Nephron (organoid): Measurements from ENCODE around the gene SLC16A1.

Experiments used
- H3K27ac Mint-ChIP-seq, 3 experiments: 2 replicates each; pipeline ENCODE4 v1.8.0; 2020; ENCODE audit warnings: mixed read lengths in 3 of 3, mild to moderate bottlenecking in 2 of 3, moderate library complexity in 1 of 3
- H3K27me3 Mint-ChIP-seq: 2 replicates; pipeline ENCODE4 v1.8.0; 2021; ENCODE audit warnings: low read depth, mild to moderate bottlenecking, moderate library complexity, mixed read lengths
- H3K36me3 Mint-ChIP-seq: 2 replicates; pipeline ENCODE4 v1.8.0; 2020; ENCODE audit warnings: low read depth, mixed read lengths
- H3K4me1 Mint-ChIP-seq: 2 replicates; pipeline ENCODE4 v1.8.0; 2020; ENCODE audit warnings: mixed read lengths
- H3K4me3 Mint-ChIP-seq, 3 experiments: 2 replicates each; pipeline ENCODE4 v1.8.0; 2020; ENCODE audit warnings: mild to moderate bottlenecking in 3 of 3, mixed read lengths in 3 of 3, moderate library complexity in 2 of 3
- H3K9me3 Mint-ChIP-seq: 2 replicates; pipeline ENCODE4 v1.8.0; 2020; ENCODE audit warnings: mixed read lengths
- TF ChIP-seq, protein P1 (sequence below), 3 experiments: fragments of 200-600 bp; sonication (generic); IDR thresholded peaks; one replicate each; pipeline ENCODE4 v1.5.0; 2021; ENCODE audit warnings: antibody characterized with exemption in 3 of 3; ENCODE audit not compliant: unreplicated experiment in 3 of 3

SLC16A1 gene

DNA sequence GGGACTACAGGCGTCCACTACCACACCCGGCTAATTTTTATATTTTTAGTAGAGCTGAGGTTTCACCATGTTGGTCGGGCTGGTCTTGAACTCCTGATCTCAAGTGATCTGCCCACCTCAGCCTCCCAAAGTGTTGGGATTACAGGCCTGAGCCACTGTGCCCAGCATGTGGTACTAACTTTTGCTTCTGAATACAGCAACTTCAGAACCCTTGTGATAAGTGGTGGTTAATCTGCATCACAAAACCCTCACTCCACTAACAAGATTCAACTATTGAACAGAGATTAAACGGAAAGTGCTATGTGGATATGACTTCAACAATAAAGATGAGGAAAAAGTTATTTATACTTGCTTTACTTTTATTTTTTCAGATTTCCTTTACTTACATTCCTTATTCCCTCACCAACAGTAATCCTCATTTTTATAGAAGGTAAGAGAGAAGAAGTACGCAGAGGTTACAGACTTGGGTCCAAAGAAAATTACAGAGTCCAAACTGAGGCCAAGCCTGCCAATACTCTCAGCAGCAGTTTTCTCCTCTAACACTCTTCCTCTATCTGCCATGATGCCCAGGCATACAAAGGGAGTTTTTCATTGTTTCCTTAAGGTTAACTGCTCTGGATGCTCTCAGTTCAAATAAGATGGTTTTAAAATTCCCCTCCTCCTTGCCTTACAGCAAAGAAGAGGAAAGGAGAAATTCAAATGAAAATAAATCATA, 44.3 kb downstream of the SLC16A1 start:
- H3K4me3 Mint-ChIP-seq = no peak overlapping the region
- H3K9me3 Mint-ChIP-seq = no peaks in the 10 kb centered on the region
- no peaks in the 10 kb centered on the region for H3K27me3 Mint-ChIP-seq
- H3K4me1 Mint-ChIP-seq = no peaks in the 10 kb centered on the region
- peaks cover 32% of the 10 kb centered on the region for H3K36me3 Mint-ChIP-seq
- TF ChIP-seq, protein P1, sequence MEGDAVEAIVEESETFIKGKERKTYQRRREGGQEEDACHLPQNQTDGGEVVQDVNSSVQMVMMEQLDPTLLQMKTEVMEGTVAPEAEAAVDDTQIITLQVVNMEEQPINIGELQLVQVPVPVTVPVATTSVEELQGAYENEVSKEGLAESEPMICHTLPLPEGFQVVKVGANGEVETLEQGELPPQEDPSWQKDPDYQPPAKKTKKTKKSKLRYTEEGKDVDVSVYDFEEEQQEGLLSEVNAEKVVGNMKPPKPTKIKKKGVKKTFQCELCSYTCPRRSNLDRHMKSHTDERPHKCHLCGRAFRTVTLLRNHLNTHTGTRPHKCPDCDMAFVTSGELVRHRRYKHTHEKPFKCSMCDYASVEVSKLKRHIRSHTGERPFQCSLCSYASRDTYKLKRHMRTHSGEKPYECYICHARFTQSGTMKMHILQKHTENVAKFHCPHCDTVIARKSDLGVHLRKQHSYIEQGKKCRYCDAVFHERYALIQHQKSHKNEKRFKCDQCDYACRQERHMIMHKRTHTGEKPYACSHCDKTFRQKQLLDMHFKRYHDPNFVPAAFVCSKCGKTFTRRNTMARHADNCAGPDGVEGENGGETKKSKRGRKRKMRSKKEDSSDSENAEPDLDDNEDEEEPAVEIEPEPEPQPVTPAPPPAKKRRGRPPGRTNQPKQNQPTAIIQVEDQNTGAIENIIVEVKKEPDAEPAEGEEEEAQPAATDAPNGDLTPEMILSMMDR (IDR thresholded peaks at IDR 0.05; ENCODE audit: unreplicated experiment in 3 of 3) = no peak
- H3K27ac Mint-ChIP-seq = no peak overlapping the region

DNA sequence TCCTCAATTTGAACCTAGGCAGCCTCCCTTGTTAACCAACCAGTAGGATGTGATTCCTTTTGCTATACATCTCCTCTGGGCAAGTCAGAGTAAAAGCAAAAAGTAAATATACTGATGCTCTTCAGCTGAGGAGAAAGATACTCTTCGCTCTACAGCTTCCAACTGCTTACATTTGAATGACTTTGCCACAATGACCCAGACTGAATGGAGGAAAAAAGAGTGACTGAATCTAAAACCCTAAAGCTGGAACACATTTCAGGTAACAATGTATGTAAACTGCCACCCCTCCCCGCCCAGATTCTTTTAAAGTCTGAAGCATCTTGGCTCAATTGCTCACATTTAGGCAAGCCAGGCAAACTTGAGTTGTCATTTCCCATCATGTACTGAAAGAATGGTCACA, 46.1 kb downstream of the SLC16A1 start:
- Mint-ChIP-seq H3K36me3 (peaks cover 35% of the 10 kb centered on the region), H3K4me1 (peaks cover 8% of the 10 kb centered on the region), H3K27ac (no peak overlapping the region), H3K4me3 (no peak overlapping the region), H3K27me3 (no peaks in the 10 kb centered on the region), H3K9me3 (no peaks in the 10 kb centered on the region)
- TF ChIP-seq, protein P1 (IDR thresholded peaks at IDR 0.05; ENCODE audit: unreplicated experiment in 3 of 3) = no peak

GRCh38 chr1:112906150-112906698, 49.8 kb downstream of the SLC16A1 start:
- Mint-ChIP-seq H3K27me3 (no peaks in the 10 kb centered on the region), H3K4me3 (no peak overlapping the region), H3K4me1 (peaks cover 16% of the 10 kb centered on the region), H3K27ac (peak overlapping the region; percentile 30 to 71 (median 53)), H3K9me3 (peaks cover under 1% of the 10 kb centered on the region), H3K36me3 (peaks cover 23% of the 10 kb centered on the region)
- TF ChIP-seq, protein P1 (IDR thresholded peaks at IDR 0.05; ENCODE audit: unreplicated experiment in 3 of 3) = no peak

- Mint-ChIP-seq H3K4me3 (no peak overlapping the region), H3K9me3 (peaks cover 3% of the 10 kb centered on the region), H3K27ac (peak overlapping the region; percentile 30 to 71 (median 53)), H3K36me3 (peaks cover 25% of the 10 kb centered on the region), H3K27me3 (no peaks in the 10 kb centered on the region), H3K4me1 (peaks cover 16% of the 10 kb centered on the region)
- TF ChIP-seq, protein P1 (IDR thresholded peaks at IDR 0.05; ENCODE audit: unreplicated experiment in 3 of 3) = no peak
Observed at GRCh38 chr1:112905395-112906149, 50.4 kb downstream of the SLC16A1 start.

DNA sequence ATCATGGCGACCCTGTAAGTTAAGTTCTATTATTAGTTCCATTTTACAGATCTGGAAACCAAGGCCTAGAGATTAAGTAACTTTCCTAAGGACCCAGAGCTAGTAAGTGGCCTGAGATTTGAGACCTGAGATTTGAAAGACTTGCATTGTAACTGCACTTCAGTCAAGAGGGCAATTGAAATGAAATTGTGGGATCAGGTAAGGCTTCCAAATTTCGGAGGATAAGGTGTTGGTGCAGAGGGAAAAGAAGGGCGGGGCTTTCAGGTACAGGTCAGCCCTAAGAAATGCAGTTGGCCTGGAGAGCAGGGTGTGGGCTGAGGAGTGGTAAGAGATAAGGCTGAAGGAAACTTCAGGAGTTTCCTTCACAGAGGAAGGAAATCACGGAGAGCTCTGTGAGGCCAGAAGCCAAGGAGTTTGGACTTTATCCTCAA, 51.1 kb downstream of the SLC16A1 start:
- peaks cover 16% of the 10 kb centered on the region for H3K4me1 Mint-ChIP-seq
- peak overlapping the region; percentile 26 to 71 (median 30) for H3K27ac Mint-ChIP-seq
- no peaks in the 10 kb centered on the region for H3K27me3 Mint-ChIP-seq
- TF ChIP-seq, protein P1 (IDR thresholded peaks at IDR 0.05; ENCODE audit: unreplicated experiment in 3 of 3) = no peak
- H3K4me3 Mint-ChIP-seq = no peak overlapping the region
- H3K36me3 Mint-ChIP-seq = peaks cover 25% of the 10 kb centered on the region
- H3K9me3 Mint-ChIP-seq = peaks cover 4% of the 10 kb centered on the region
